Measurements from ENCODE around the gene HOXB4. TPM values are rescaled to one million over a fixed set of nuclear protein-coding genes. Genes with fewer than 3 reads are reported as not detected.

The HOXB4 gene
- total and polyA plus RNA-seq, 10 of the 15 experiments (the other 5 are each of a cell fraction or from before 2014, with no cell fraction given), result 0.35 to 5.8 (median 3.0) TPM

DNA sequence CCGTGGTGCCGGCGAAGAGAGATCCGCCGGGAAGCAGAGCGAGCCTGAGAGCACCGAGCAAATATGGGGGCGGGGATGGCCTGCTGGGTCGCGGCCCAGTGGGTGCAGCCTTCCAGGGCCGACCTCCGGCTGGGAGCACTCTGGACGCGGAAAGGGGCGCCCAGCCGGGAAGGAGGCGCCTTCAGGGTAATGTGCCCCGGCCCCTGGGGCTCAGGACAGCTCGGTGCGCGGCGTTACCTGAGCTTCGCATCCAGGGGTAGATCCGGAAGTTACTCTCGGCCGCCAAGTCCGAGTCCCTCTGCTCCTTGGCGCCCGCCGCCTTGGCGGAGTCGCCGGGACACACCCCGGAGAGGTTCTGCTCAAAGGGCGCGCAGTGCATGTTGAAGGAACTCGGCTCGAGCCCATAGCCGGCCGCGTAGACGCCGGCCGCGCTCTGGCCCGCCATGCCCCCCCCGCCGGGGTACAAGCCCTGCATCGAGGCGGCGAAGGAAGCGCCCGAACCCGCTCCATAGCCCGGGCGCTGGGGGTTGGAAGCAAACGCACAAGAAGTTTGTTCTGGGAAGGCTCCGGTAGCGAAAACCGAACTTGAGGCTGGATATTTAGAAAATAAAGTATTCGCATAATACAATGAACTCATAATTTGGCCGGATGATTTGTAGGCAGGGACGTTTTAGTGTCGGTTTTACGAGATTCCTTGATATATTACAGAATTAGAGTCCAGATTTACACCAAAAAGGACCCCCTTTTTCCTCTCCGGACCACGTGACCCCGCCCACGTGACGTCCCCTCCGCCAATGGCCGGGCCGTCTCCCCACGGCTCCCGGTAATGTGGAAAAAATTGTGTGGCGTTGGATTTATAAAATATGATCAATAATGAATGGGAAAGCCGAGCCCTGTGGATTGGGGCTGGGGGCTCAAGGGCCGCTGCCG, 32.4 kb upstream of the HOXB4 start, which contains the start of gene HOXB7 (continued):
- TF ChIP-seq, protein P1, sequence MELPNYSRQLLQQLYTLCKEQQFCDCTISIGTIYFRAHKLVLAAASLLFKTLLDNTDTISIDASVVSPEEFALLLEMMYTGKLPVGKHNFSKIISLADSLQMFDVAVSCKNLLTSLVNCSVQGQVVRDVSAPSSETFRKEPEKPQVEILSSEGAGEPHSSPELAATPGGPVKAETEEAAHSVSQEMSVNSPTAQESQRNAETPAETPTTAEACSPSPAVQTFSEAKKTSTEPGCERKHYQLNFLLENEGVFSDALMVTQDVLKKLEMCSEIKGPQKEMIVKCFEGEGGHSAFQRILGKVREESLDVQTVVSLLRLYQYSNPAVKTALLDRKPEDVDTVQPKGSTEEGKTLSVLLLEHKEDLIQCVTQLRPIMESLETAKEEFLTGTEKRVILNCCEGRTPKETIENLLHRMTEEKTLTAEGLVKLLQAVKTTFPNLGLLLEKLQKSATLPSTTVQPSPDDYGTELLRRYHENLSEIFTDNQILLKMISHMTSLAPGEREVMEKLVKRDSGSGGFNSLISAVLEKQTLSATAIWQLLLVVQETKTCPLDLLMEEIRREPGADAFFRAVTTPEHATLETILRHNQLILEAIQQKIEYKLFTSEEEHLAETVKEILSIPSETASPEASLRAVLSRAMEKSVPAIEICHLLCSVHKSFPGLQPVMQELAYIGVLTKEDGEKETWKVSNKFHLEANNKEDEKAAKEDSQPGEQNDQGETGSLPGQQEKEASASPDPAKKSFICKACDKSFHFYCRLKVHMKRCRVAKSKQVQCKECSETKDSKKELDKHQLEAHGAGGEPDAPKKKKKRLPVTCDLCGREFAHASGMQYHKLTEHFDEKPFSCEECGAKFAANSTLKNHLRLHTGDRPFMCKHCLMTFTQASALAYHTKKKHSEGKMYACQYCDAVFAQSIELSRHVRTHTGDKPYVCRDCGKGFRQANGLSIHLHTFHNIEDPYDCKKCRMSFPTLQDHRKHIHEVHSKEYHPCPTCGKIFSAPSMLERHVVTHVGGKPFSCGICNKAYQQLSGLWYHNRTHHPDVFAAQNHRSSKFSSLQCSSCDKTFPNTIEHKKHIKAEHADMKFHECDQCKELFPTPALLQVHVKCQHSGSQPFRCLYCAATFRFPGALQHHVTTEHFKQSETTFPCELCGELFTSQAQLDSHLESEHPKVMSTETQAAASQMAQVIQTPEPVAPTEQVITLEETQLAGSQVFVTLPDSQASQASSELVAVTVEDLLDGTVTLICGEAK (IDR thresholded peaks at IDR 0.05; ENCODE audit: borderline replicate concordance), result peak; percentile 49; the same call in 1 of the 2 replicates
- TF ChIP-seq, protein P2, sequence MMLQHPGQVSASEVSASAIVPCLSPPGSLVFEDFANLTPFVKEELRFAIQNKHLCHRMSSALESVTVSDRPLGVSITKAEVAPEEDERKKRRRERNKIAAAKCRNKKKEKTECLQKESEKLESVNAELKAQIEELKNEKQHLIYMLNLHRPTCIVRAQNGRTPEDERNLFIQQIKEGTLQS (IDR thresholded peaks at IDR 0.05; ENCODE audit: borderline replicate concordance, extremely low read depth, low read depth, low read length), result peak; percentile 98
- no peak for TF ChIP-seq SMARCA5 (IDR thresholded peaks at IDR 0.05)
- no peak for TF ChIP-seq ASH2L (IDR thresholded peaks at IDR 0.05; ENCODE audit: borderline replicate concordance, low read depth)
- no peak for TF ChIP-seq SMAD1 (IDR thresholded peaks at IDR 0.05; ENCODE audit: low read depth, partially characterized antibody)
- 0 out of 2 replicates have a peak, but pooled peaks have one; percentile 20 for TF ChIP-seq TAF1 (IDR thresholded peaks at IDR 0.05; ENCODE audit: borderline replicate concordance, low read depth, low read length)
- TF ChIP-seq, protein P3, sequence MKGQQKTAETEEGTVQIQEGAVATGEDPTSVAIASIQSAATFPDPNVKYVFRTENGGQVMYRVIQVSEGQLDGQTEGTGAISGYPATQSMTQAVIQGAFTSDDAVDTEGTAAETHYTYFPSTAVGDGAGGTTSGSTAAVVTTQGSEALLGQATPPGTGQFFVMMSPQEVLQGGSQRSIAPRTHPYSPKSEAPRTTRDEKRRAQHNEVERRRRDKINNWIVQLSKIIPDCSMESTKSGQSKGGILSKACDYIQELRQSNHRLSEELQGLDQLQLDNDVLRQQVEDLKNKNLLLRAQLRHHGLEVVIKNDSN (IDR thresholded peaks at IDR 0.05; ENCODE audit: borderline replicate concordance, extremely low read length, insufficient read depth, low read depth, low read length), result peak; percentile 93
- no peak for TF ChIP-seq YBX1 (IDR thresholded peaks at IDR 0.05)
- TF ChIP-seq, protein P4, sequence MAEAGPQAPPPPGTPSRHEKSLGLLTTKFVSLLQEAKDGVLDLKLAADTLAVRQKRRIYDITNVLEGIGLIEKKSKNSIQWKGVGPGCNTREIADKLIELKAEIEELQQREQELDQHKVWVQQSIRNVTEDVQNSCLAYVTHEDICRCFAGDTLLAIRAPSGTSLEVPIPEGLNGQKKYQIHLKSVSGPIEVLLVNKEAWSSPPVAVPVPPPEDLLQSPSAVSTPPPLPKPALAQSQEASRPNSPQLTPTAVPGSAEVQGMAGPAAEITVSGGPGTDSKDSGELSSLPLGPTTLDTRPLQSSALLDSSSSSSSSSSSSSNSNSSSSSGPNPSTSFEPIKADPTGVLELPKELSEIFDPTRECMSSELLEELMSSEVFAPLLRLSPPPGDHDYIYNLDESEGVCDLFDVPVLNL (IDR thresholded peaks at IDR 0.05; ENCODE audit: low read depth, low read length), result no peak
- TF ChIP-seq GATAD2B (conservative IDR thresholded peaks at IDR 0.05; ENCODE audit: low read depth), result peak; percentile 83
- TF ChIP-seq RAD21 (IDR thresholded peaks at IDR 0.05; ENCODE audit: insufficient read depth, low read depth, low read length), result no peak
- TF ChIP-seq RB1 (IDR thresholded peaks at IDR 0.05; ENCODE audit: borderline replicate concordance), result no peak; the same call in 1 of the 2 replicates
- peak; percentile 100 for TF ChIP-seq RAD51 (IDR thresholded peaks at IDR 0.05)
- TF ChIP-seq SMC3 (IDR thresholded peaks at IDR 0.05; ENCODE audit: borderline replicate concordance, low read length), result no peak
- peak; percentile 85 for TF ChIP-seq NFYB (IDR thresholded peaks at IDR 0.05; ENCODE audit: insufficient read depth, low read depth, low read length)
- no peak for TF ChIP-seq PAX8 (IDR thresholded peaks at IDR 0.05)
- TF ChIP-seq, protein P5, sequence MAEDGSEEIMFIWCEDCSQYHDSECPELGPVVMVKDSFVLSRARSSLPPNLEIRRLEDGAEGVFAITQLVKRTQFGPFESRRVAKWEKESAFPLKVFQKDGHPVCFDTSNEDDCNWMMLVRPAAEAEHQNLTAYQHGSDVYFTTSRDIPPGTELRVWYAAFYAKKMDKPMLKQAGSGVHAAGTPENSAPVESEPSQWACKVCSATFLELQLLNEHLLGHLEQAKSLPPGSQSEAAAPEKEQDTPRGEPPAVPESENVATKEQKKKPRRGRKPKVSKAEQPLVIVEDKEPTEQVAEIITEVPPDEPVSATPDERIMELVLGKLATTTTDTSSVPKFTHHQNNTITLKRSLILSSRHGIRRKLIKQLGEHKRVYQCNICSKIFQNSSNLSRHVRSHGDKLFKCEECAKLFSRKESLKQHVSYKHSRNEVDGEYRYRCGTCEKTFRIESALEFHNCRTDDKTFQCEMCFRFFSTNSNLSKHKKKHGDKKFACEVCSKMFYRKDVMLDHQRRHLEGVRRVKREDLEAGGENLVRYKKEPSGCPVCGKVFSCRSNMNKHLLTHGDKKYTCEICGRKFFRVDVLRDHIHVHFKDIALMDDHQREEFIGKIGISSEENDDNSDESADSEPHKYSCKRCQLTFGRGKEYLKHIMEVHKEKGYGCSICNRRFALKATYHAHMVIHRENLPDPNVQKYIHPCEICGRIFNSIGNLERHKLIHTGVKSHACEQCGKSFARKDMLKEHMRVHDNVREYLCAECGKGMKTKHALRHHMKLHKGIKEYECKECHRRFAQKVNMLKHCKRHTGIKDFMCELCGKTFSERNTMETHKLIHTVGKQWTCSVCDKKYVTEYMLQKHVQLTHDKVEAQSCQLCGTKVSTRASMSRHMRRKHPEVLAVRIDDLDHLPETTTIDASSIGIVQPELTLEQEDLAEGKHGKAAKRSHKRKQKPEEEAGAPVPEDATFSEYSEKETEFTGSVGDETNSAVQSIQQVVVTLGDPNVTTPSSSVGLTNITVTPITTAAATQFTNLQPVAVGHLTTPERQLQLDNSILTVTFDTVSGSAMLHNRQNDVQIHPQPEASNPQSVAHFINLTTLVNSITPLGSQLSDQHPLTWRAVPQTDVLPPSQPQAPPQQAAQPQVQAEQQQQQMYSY (CRISPR knock-in tag; IDR thresholded peaks at IDR 0.05), result no peak
- TF ChIP-seq STAT3 (IDR thresholded peaks at IDR 0.05; ENCODE audit: low read depth, low read length), result no peak

All from GM12878 (cell line).